HG03066 (cell line): ENCODE results near the gene DLG2.
"Not testable (repeated sequence)": the region's sequence is repeated elsewhere in the genome, so short reads cannot be mapped to it uniquely, and the experiment has no call there.

Source experiments
- ATAC-seq: cut with Tn5 transposase; IDR thresholded peaks from one replicate; pipeline ENCODE4 v1.9.1; 2021; ENCODE audit warnings: low read depth; ENCODE audit not compliant: unreplicated experiment

The DLG2 gene

GRCh38 chr11:85475660-85476517 lies 151.3 kb downstream of the DLG2 start:
- no peak for ATAC-seq

- ATAC-seq = no peak
Observed at GRCh38 chr11:85472953-85473352, 154.2 kb downstream of the DLG2 start.

GRCh38 chr11:85464283-85464682 lies 162.9 kb downstream of the DLG2 start:
- ATAC-seq = no peak

- no peak for ATAC-seq
Observed at GRCh38 chr11:85459304-85459703, 167.8 kb downstream of the DLG2 start.

GRCh38 chr11:85444479-85444878 lies 182.7 kb downstream of the DLG2 start:
- no peak for ATAC-seq

- no peak for ATAC-seq
Observed at GRCh38 chr11:85440273-85440672, 186.9 kb downstream of the DLG2 start.

GRCh38 chr11:85438328-85438727 lies 188.8 kb downstream of the DLG2 start:
- ATAC-seq = no peak

- ATAC-seq = no peak
Observed at GRCh38 chr11:85431319-85431718, 195.8 kb downstream of the DLG2 start.

- no peak for ATAC-seq
Observed at GRCh38 chr11:85423794-85424193, 203.3 kb downstream of the DLG2 start.

- ATAC-seq = no peak
Observed at GRCh38 chr11:85423316-85423715, 203.8 kb downstream of the DLG2 start.

- no peak for ATAC-seq
Observed at GRCh38 chr11:85414175-85414574, 213.0 kb downstream of the DLG2 start.

GRCh38 chr11:85407648-85408047 lies 219.5 kb downstream of the DLG2 start:
- no peak for ATAC-seq

- ATAC-seq = no peak
Observed at GRCh38 chr11:85406841-85407240, 220.3 kb downstream of the DLG2 start.

- ATAC-seq = no peak
Observed at GRCh38 chr11:85406316-85406715, 220.8 kb downstream of the DLG2 start.

- not testable (repeated sequence) for ATAC-seq
Observed at GRCh38 chr11:85395515-85396055, 231.6 kb downstream of the DLG2 start.

GRCh38 chr11:85394283-85394682 lies 232.9 kb downstream of the DLG2 start:
- ATAC-seq = no peak

GRCh38 chr11:85391141-85391540 lies 236.0 kb downstream of the DLG2 start:
- ATAC-seq = no peak

- ATAC-seq = no peak
Observed at GRCh38 chr11:85385547-85385946, 241.6 kb downstream of the DLG2 start.

GRCh38 chr11:85385111-85385510 lies 242.0 kb downstream of the DLG2 start:
- ATAC-seq = no peak

GRCh38 chr11:85379066-85379465 lies 248.1 kb downstream of the DLG2 start:
- no peak for ATAC-seq

- ATAC-seq = no peak
Observed at GRCh38 chr11:85377901-85378300, 249.2 kb downstream of the DLG2 start.

- no peak for ATAC-seq
Observed at GRCh38 chr11:85359859-85360258, 267.3 kb downstream of the DLG2 start.
